GM12891 (cell line): ENCODE measurements around the gene SASH1.
"Not testable (repeated sequence)": the region's sequence is repeated elsewhere in the genome, so short reads cannot be mapped to it uniquely, and the experiment has no call there.

ENCODE experiments used
- DNase-seq: peaks from one replicate; pipeline ENCODE4 v3.0.0; 2011; ENCODE audit warnings: low spot score; ENCODE audit not compliant: insufficient read length
- FAIRE-seq: peaks from 2 replicates; lab custom pipeline; 2011; peaks lifted over from hg19 to GRCh38; lab: Jason Lieb, UNC
- PAX5 ChIP-seq: IDR thresholded peaks from 2 replicates; pipeline ENCODE4 v1.6.1; 2011; ENCODE audit warnings: low read length, moderate library complexity, mild to moderate bottlenecking; ENCODE audit not compliant: insufficient read depth, severe bottlenecking
- POLR2A ChIP-seq: IDR thresholded peaks from 2 replicates; pipeline ENCODE4 v1.6.1; 2011; ENCODE audit warnings: low read depth, low read length, control low read depth
- POLR2AphosphoS5 ChIP-seq: IDR thresholded peaks from 2 replicates; pipeline ENCODE4 v1.6.1; 2011; ENCODE audit warnings: low read depth, low read length, control low read depth
- POU2F2 ChIP-seq: IDR thresholded peaks from 2 replicates; pipeline ENCODE4 v1.6.1; 2011; ENCODE audit warnings: low read depth, mild to moderate bottlenecking, control low read depth, low read length, moderate library complexity
- SPI1 ChIP-seq: IDR thresholded peaks from 2 replicates; pipeline ENCODE4 v1.6.1; 2011; ENCODE audit warnings: low read depth, low read length, control low read depth
- TAF1 ChIP-seq: IDR thresholded peaks from 2 replicates; pipeline ENCODE4 v1.6.1; 2011; ENCODE audit warnings: low read depth, low read length, control low read depth

Gene SASH1

GRCh38 chr6:148383658-148384368 is 41.2 kb downstream of the SASH1 start:
- no peak for TF ChIP-seq TAF1
- TF ChIP-seq POLR2AphosphoS5, result no peak
- no peak for DNase-seq
- no peak for FAIRE-seq

- DNase-seq, result no peak
- FAIRE-seq, result no peak
- TF ChIP-seq POLR2A (no peak), POLR2AphosphoS5 (no peak), POU2F2 (no peak), SPI1 (no peak), TAF1 (no peak), PAX5 (no peak)
Observed at GRCh38 chr6:148385379-148385778, 42.7 kb downstream of the SASH1 start.

GRCh38 chr6:148388521-148388920 is 45.9 kb downstream of the SASH1 start:
- FAIRE-seq (no peak), DNase-seq (no peak)
- TF ChIP-seq SPI1 (no peak), PAX5 (no peak), POLR2AphosphoS5 (no peak), POLR2A (no peak), TAF1 (no peak), POU2F2 (no peak)

- no peak for TF ChIP-seq POLR2AphosphoS5
- no peak for TF ChIP-seq TAF1
- no peak for TF ChIP-seq POLR2A
- TF ChIP-seq PAX5, result no peak
- TF ChIP-seq POU2F2, result no peak
- DNase-seq (no peak), FAIRE-seq (no peak)
Observed at GRCh38 chr6:148389086-148389485, 46.4 kb downstream of the SASH1 start.

GRCh38 chr6:148389917-148390316 is 47.3 kb downstream of the SASH1 start:
- FAIRE-seq, result no peak
- no peak for DNase-seq
- TF ChIP-seq TAF1 (no peak), POLR2AphosphoS5 (no peak), POU2F2 (no peak), SPI1 (no peak), PAX5 (no peak), POLR2A (no peak)

GRCh38 chr6:148392127-148392526 is 49.5 kb downstream of the SASH1 start:
- not testable (repeated sequence) for FAIRE-seq, DNase-seq

GRCh38 chr6:148392671-148393070 is 50.0 kb downstream of the SASH1 start:
- DNase-seq (no peak), FAIRE-seq (no peak)
- no peak for TF ChIP-seq PAX5
- TF ChIP-seq SPI1, result no peak
- TF ChIP-seq TAF1, result no peak
- no peak for TF ChIP-seq POU2F2
- TF ChIP-seq POLR2AphosphoS5, result no peak
- TF ChIP-seq POLR2A, result no peak

- no peak for DNase-seq
- TF ChIP-seq POLR2AphosphoS5 (no peak), POLR2A (no peak)
- FAIRE-seq, result no peak
Observed at GRCh38 chr6:148395583-148396101, 53.0 kb downstream of the SASH1 start.

GRCh38 chr6:148396411-148396810 is 53.8 kb downstream of the SASH1 start:
- FAIRE-seq (no peak), DNase-seq (no peak)
- TF ChIP-seq POLR2AphosphoS5 (no peak), POLR2A (no peak), PAX5 (no peak), POU2F2 (no peak), TAF1 (no peak), SPI1 (no peak)

GRCh38 chr6:148396926-148397325 is 54.3 kb downstream of the SASH1 start:
- no peak for FAIRE-seq
- no peak for DNase-seq
- TF ChIP-seq PAX5 (no peak), SPI1 (no peak), POLR2AphosphoS5 (no peak), POLR2A (no peak), TAF1 (no peak), POU2F2 (no peak)
